GM19397 (cell line): Measurements from ENCODE around the gene DAB1.

Experiments used
- ATAC-seq: cut with Tn5 transposase; IDR thresholded peaks from one replicate; pipeline ENCODE4 v1.9.1; 2021; ENCODE audit warnings: mild to moderate bottlenecking, moderate library complexity; ENCODE audit not compliant: unreplicated experiment

DAB1 gene

DNA sequence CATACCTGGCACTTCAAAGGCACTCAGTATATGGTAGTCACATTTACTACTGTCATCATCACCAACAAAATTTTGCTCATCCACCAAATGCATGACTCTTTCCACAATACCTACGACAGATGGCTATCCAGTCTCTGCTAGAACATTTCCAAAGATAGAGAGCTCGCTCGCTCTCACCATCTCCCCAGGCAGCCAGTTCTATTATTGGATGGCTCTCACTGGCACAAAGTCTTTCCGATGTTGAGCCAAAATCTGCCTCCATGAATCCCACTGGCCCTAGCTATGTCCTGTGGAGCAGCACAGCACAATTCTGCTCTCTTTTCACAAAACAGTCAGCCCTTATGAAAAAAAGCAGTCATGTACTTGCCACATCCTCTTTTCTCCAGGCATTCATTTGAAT is 102.1 kb downstream of the DAB1 start:
- ATAC-seq, result no peak

DNA sequence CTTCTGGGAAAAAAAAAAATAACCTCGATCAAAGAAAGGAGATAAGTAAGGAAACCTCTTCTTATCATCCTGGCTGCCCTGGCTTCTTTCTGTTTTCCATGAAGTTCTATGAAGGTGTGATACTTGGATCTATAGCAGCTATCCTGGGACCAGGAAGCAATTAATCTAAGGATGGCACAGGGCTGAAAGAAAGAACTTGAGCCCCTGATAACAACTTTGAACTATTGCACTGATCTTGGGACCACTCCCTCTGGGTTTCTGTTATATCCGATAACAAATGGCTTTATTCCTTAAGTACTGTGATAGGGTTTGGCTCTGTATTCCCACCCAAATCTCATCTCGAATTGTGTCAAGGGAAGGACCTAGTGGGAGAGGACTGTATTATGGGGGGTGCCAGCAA is 104.1 kb downstream of the DAB1 start:
- ATAC-seq, result no peak

DNA sequence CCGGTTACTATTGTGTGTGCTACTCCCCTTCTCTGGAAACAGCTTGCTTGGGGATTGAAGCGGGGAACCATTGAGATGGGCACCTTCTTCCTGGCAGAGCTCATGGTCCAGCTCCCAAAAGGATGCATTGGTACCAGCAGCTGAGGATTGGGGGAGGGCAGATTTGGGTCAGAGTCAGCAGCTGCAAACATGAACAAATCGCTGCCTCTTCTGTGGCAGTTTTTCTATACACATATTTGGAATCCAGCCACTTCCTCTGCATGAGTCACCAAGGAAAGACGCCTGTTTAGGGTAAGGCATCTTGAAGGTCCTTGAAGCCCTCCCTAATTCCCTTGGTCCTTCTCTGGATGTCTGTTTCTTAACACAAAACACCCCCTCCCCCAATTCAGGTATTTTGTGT is 104.7 kb downstream of the DAB1 start:
- ATAC-seq, result no peak

DNA sequence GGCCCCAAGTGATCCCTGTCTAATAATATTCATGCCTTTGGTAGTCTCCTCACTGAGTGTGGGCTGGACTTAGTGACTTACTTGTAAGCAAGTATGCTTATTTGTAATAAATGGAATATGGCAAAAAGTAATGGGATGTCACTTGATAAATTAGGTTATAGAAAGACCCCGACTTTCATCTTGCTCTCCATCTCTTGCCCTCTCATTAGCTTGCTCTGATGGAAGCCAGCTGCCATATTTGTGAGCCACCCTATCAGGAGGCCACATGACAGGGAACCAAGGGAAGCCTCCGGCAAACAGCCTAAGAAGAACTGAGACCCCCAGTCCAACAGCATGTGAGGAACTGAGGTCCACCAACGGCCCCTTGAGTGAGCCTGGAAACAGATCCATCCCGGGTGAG is 107.0 kb downstream of the DAB1 start:
- no peak for ATAC-seq

DNA sequence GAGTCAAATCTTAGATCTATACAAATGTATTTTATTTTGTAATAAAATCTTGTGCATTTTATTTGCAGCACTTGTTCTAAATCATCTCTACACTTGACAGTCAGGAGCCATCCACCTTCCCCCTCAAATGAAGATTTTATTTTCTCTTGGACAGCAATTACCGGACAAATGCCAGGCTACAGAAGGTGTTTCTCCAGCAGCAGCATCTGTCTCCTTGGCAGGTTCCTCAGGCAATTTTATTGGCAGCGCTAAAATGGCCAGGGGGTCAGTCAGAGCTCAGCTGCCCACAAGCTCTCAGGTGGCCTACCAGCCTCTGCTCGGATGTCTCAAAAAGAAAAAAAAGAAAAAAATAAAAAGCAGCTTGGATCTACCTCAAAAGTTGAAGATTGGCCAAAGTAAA is 107.6 kb downstream of the DAB1 start:
- no peak for ATAC-seq

DNA sequence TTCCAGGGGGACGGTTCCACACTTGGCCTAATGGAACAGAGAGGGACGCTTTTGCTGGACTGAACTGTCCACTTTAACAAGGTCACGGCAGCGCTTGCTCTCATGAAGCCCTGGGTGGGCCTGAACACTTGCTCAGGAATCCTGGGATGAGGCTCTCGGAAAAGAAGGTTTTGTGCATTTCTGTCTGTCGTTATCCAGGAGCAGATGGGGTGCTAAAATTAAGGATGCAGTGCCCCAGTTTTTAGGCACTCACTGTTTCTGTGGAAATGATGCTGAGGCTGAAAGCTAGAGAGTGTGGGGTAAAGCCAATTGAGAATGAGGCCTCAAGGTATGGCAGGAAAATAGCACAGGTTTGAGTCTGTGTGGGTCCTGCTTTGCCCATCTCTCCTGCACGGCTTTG is 111.0 kb downstream of the DAB1 start:
- no peak for ATAC-seq

DNA sequence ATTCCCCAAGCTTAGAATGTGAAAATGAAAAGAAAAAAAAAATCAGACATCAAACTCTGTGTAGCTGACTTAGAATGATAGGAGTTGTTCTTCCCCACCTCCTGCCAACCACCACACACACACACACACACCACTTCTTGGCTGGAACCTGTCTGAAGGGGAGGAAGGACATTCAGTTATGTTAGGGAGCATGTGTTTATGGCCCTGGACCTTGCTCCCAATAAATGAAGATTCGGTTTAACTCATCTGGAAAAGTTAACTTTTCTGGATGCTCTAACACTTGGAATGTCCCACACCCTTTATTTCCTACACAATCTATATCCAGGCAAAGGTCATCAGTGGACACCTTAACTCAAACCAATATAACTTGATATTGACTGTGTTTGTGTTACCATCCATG is 112.4 kb downstream of the DAB1 start:
- ATAC-seq, result no peak

DNA sequence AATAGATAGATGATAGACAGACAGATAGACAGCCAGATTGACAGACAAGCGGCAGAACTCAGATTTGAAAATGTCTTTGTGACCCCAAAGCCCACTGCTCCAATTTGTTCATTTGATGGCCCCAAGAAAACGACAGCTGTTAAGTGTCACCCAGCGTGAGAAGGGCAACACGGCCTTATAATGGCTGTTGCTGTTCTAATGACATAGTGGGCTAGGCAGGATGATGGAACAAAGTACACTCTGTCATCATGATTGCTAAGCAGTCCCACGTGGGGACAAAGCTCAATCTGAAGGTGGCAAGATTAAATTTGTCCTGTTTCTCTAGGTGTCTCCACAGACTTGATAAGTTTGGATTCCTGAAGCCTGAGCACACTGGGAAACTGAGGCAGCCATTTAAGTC is 112.9 kb downstream of the DAB1 start:
- no peak for ATAC-seq

DNA sequence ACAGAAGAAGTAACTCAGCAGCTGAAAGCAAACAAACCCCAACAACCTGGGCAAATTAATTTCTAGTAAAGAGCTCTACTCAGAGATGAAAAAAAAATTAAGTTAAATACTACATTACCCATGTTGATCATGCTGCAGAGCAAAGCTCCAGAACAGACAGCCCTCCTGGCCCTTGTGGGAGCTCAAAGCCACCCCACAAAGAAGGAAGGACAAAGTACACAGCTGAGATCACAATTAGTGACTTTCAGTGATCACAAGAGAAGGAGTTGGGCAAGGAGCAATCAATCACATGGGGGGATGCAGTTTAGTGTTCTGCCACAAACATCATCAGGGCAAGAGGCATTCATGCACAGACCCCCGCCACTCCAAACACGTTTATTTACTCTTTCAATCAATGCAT is 114.2 kb downstream of the DAB1 start:
- no peak for ATAC-seq

DNA sequence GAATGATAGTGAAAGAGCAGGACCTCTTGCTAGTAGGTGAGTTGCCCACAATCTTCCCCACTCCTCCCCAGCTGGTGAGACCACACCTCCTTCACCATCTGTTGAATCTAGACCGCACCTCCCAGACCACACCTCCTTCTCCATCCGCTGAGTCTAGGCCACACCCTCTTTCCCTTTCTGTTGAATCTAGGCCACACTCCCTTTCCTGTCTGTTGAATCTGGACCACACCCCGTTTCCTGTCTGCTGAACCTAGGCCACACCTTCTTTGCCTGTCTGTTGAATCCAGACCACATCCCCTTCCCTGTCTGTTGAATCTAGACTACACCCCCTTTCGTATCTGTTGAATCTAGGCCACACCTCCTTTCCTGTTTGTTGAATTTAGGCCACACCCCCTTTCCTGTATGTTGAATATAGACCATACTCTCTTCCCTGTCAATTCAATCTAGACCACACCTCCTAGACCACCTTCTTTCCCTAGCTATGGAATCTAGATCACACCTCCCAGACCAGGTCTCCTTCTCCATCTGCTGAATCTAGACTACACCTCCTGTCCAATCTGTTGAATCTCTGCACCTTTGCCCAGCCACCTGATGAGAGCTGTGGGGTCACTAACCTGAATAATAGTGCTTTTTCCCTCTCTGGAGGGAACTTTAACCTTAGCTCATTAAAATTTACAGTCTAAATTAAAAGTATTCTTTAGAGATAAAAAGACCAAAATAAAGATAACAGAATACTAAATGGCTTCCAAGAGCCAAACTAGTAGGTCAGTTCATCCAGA is 116.3 kb downstream of the DAB1 start:
- peak; percentile 62 for ATAC-seq

DNA sequence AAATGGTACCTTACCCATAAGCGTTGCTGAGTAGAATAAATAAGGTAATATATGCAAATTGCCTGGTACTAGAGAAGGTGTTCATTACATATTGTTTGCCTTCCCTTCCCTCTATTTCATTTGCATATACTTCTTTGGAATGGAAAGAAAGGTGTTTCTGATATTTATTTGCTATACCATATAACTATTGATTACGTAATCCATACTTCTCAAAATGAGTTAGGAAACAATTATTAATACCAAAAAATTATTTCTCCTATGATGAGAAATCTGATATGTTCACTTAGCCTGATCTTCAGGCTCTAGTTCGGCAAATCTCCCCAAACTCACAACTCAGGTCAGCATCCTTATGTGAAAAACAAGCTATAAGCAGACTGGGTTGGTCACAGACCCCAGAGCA is 119.3 kb downstream of the DAB1 start:
- ATAC-seq, result no peak

DNA sequence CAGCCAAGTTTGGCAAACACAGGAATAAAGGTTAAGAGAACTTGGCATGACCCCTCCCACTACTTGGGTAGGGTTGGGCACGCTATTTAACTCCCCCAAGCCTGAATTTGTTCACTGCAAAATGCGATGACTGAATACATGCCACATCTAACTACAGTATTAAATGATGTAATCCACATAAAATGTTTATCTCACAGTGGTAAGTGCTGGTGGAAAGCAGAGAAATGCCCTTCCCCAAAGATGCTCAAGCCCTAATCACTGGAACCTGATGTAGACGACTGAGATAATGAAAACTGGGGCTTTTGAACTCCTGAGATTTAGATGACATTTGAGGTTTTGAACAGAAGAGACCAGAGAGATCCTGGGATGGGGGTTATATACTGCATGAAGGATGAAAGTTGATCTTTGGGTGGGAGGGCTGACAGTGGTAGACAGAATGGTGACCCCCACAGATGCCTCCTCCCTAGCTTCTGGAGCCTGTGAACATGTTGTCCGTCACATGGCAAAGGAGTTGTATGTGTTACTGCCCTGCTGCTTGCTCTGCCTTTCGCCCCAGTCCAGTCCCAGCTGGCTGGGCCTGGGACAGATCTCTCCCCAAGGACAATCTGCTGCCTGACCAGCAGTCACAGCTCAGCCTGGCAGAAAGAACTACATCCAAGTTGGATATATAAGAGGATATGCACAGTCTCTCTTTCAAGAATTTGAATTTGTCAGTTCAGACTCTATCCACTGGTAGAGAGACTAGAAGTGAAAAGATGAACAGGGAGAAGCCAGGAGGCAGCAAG is 120.9 kb downstream of the DAB1 start:
- no peak for ATAC-seq

DNA sequence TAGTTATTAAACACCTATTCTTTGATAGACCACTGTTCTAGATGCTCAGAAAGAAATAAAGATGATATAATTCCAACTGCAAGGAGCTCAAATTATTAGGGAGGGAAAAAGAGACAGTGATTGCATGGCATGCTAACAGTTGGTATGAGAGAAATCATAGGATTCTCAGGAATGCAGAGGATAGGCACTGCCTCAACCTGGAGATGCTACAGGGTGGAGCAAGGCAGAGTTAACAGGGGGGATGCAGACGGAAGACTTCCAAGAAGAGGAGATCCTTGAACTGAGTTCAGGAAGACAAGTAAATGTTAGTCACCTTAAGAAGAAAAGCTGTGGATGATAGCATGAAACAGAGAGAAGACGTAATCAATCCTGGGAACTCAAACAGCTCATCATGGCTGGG is 123.7 kb downstream of the DAB1 start:
- ATAC-seq, result no peak

DNA sequence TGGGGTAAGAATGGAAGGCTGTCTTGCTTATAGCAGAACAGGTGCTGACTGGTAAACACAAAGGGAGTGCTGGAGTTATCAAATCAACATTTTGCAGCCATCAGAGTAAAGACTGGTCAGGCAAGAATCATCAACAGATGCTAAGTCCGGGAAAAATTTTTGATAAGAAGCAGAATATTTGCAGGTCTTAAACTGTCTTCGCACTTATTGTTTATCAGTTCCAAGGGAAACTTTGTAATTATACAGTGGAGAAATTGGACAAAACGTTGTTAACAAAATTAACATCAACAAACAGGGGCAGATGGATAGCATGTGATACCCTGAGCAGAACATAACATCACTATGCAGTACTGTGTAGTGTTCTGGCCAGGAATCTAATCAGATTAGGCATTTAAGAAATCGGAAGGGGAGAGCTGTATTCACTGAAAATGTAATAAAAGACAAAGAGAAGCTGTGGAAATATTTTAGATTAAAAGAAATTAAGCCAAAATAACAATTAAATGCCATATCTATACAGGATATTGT is 127.1 kb downstream of the DAB1 start:
- no peak for ATAC-seq

DNA sequence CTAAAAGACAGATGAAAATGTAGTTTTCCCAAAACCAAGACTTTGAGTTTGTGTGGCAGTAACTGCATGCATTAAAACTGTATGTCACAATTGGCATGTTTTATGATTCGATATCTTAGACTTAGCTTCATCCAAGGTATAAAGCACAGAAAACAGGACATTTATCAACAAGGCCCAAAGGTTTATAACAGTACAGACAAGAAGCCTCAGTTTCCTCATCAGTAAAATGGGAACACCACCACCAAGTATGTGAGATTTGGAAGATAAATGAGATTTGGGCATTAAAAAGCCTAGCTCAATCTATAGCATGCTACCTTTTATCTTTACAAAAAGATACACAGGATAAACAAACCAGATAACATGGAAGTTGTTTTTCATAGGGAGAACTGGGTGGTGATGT is 128.5 kb downstream of the DAB1 start:
- ATAC-seq, result no peak

DNA sequence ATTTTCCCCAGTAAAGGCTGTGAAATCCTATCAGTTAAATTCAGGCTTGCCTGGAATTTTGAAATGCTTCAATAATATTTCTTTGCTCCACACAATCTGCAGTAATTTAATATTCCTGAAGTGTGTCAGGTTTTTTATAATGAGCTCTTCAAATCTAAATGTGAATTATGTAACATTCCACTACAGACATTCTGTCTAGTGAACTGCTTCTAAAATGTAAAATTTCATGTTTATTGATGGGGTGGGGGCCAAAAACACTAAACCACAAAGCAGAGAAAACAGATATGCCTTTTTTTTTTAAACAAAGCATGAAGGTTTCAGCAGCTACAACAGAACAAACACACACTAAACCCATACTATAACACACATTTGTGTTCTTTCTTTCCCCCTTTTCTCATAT is 129.7 kb downstream of the DAB1 start:
- no peak for ATAC-seq

DNA sequence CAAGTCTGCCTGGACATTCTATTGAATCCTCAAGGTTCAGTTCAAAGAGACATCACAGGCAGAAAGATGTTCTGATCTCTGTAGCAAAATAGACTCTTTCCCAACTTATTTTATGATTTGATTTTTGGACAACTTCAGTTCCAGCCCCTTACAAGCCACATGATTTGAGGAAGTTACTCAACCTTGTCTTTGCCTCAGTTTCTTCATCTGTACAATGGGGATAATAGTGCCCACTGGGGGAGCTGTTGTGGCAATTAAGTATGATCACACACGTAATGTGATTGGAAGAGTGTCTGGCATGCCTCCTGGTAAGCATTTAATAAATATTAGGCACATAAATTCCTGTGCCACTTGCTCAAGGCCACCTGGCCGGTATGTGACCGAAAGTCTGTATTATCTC is 130.6 kb downstream of the DAB1 start:
- ATAC-seq, result no peak

DNA sequence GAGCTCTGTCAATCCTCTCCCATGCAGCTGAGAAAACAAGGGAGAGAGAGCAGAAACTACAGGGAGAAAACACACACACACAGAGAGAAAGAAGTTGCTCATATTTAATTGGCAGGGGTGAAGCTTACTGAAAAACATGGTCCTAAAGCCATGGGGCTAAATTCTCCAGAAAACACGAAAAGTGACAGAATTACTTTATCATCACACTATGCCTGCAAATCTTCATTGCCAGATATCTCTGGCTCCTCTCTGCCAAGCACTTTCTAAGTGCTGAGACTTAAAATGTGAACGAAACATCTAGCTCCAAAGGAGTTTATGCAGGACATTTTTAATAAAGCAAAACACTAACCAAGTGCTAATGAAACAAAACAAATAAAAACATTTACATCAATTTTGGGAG is 134.1 kb downstream of the DAB1 start:
- no peak for ATAC-seq

DNA sequence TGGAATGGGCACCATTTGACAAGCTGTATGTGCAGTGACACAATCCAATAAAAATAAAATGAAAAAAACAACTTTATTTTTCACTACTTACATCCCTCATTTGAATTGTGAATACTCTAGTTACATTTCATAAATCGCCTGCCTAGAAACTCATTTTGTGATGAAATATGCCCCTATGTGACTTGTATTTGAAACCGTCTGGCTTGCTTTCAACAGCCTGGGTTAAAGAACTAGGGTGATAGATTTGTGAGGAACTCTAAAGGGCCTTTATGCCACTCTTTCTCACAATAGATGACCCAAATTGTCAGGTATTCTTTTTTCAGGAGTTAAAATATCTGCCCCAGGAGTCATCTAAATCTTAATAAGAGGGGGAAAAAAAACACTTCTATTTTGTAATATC is 137.9 kb downstream of the DAB1 start:
- no peak for ATAC-seq

DNA sequence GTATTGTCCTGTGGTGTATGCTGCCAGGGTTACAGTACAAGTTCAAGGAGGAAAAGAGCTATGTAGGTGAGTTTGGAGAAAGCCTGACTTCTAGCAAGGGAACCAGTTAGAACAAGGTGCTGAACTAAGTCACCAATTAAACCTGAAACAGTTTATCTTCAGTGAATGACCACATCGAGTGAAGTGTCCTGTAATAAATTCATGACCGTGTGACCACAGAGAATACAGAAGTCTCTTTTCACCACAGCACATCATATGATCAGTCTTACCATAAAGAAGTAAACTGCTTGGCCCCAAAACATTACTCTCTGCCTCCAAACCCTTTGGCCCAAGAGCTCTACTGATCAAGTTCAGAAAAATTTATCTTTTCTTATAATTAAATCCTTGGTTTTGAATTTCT is 141.4 kb downstream of the DAB1 start:
- no peak for ATAC-seq

DNA sequence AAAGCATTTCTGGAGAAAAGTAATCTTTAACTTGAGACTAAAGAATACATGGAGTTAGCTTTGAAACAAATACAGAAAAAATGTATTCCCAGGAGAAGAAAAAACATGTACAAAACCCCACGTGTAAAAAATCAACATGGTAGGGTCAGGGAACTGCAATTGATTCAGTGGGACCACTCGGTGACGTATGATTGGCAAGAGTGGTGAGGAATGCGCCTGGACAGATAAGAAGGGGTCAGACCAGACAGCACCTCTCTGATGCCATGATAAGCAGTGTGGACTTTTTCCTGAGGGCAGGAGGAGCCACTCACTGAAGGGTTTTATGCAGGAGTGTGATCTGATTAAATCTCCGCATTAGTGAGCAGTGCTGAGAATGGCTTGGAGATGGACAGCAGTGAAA is 142.5 kb downstream of the DAB1 start:
- ATAC-seq, result no peak

DNA sequence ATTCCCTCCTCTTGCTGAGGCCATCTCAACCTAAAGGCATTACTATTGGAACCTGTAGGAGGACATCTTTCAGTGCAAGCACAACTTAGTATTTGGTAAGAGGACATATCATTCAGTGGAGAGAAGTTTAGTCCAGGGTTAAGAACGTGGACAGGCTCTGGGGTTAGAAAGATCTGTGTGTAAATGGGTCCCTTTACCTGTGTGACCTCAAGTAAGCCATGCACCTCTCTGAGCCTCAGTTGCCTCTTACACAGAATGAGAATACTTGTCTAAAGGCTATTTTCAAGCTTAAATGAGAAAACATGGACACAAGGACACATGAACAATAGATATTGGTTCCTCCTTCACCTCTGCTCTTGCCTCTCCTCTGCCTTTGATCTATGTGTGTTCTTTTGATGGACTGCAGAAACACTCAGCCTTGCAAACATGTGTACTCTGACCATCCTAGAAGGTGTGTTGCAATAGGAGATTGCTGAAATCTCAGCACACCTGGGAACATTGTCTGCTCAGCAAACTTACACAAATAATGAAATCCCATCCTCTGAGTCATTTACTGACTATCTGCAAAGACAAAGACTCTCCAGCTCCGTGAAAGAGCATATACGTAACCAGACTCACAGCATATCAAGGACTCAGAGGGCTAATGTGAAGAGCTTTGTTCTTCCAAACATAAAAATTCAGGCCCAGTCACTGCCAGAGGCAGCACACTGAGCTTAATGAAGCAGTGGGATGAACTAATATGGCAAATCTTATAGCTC is 143.8 kb downstream of the DAB1 start:
- ATAC-seq, result no peak
